RPMI7951 (cell line): ENCODE data around the gene ECT2L. TPM values are rescaled to one million over a fixed set of nuclear protein-coding genes. Genes with fewer than 3 reads are reported as not detected.

Source experiments
- DNase-seq: peaks from one replicate; pipeline ENCODE4 v3.0.0-alpha.2; 2012; ENCODE audit warnings: low read depth
- total RNA-seq: library from RNA; depleted of rRNA; stranded (reverse); fragments of >200 nt; shearing (Covaris generic); gene quantifications from 2 replicates; pipeline ENCODE4 v1.2.3, GENCODE V29; 2014; rRNA removed

The ECT2L gene
- total RNA-seq: not detected in 2 replicates

- DNase-seq: peak; percentile 85
Observed at GRCh38 chr6:138795809-138796603, at the start of gene ECT2L. ECT2L (plus strand) TSS chr6:138796087; CDS start chr6:138813275, 17,188 bp downstream.

- DNase-seq: no peak
Observed at GRCh38 chr6:138752017-138752416, 43.9 kb upstream of the ECT2L start.

- DNase-seq: no peak
Observed at GRCh38 chr6:138757136-138757535, 38.8 kb upstream of the ECT2L start.

- DNase-seq: peak; percentile 24
Observed at GRCh38 chr6:138765896-138766655, 29.8 kb upstream of the ECT2L start.

- DNase-seq: no peak
Observed at GRCh38 chr6:138769102-138769676, 26.7 kb upstream of the ECT2L start.

- DNase-seq: peak; percentile 24
Observed at GRCh38 chr6:138772596-138773176, 23.2 kb upstream of the ECT2L start.

GRCh38 chr6:138773177-138774091 lies 22.5 kb upstream of the ECT2L start, which contains the start of gene CCDC28A:
CCDC28A (plus strand) TSS chr6:138773769; CDS start chr6:138776121, 2,352 bp downstream.
- peak; percentile 94 for DNase-seq

- peak; percentile 10 for DNase-seq
Observed at GRCh38 chr6:138774370-138774769, 21.5 kb upstream of the ECT2L start.

GRCh38 chr6:138776659-138777058 lies 19.2 kb upstream of the ECT2L start:
- no peak for DNase-seq

- DNase-seq: no peak
Observed at GRCh38 chr6:138778331-138778730, 17.6 kb upstream of the ECT2L start.

- no peak for DNase-seq
Observed at GRCh38 chr6:138782243-138782642, 13.6 kb upstream of the ECT2L start.

- DNase-seq: no peak
Observed at GRCh38 chr6:138785079-138785478, 10.8 kb upstream of the ECT2L start.

GRCh38 chr6:138785980-138786379 lies 9.9 kb upstream of the ECT2L start:
- no peak for DNase-seq

- DNase-seq: no peak
Observed at GRCh38 chr6:138787138-138787537, 8.7 kb upstream of the ECT2L start.

GRCh38 chr6:138796771-138797170 lies 884 bp downstream of the ECT2L start:
- DNase-seq: no peak

GRCh38 chr6:138797806-138798446 lies 2.0 kb downstream of the ECT2L start:
- DNase-seq: no peak

GRCh38 chr6:138800377-138801150 lies 4.7 kb downstream of the ECT2L start:
- DNase-seq: peak; percentile 8

GRCh38 chr6:138803331-138803730 lies 7.4 kb downstream of the ECT2L start:
- DNase-seq: no peak

- no peak for DNase-seq
Observed at GRCh38 chr6:138803861-138804260, 8.0 kb downstream of the ECT2L start.
